PC-9 (cell line): ENCODE data around the gene AQP12B. TPM values are rescaled to one million over a fixed set of nuclear protein-coding genes. Genes with fewer than 3 reads are reported as not detected.

Experiments
- BruUV-seq: library from RNA; stranded (reverse); fragments of 400-500 nt; replicated peaks from 2 replicates; lab custom pipeline; 2021; lab: Mats Ljungman, UMichigan
- CTCF ChIA-PET: fragments of 300-600 bp; sonication (Branson Sonifier 250); formaldehyde crosslinking; loops from one replicate; lab custom pipeline; 2022; ENCODE audit warnings: antibody characterized with exemption; lab: Charles Lee
- POLR2A ChIA-PET: fragments of 300-600 bp; sonication (Branson Sonifier 250); formaldehyde crosslinking; loops from one replicate; lab custom pipeline; 2022; ENCODE audit warnings: antibody characterized with exemption; ENCODE audit not compliant: unreplicated experiment; lab: Charles Lee
- DNase-seq, 2 experiments: peaks; one replicate each; pipeline versions ENCODE4 v3.0.0 to v3.0.0-alpha.2; 2015 to 2022; ENCODE audit warnings: mixed read lengths in 1 of 2
- H2AFZ ChIP-seq: fragments of 200-600 bp; sonication (generic); 2 replicates; pipeline ENCODE4 v1.8.1; 2017; ENCODE audit warnings: antibody characterized with exemption
- H3F3A ChIP-seq: fragments of 200-600 bp; sonication (generic); 2 replicates; pipeline ENCODE4 v1.8.1; 2017; ENCODE audit warnings: antibody characterized with exemption, mild to moderate bottlenecking, low read depth; ENCODE audit not compliant: insufficient read depth
- H3K27ac ChIP-seq: fragments of 200-600 bp; sonication (generic); 2 replicates; pipeline ENCODE4 v1.6.1; 2016; ENCODE audit warnings: mixed run types
- H3K27me3 ChIP-seq: fragments of 200-600 bp; sonication (generic); 2 replicates; pipeline ENCODE4 v1.6.1; 2016; ENCODE audit warnings: low read depth, mixed run types; ENCODE audit not compliant: insufficient read depth
- H3K36me3 ChIP-seq: fragments of 200-600 bp; sonication (generic); 2 replicates; pipeline ENCODE4 v1.6.1; 2016; ENCODE audit warnings: low read depth, mixed run types
- H3K4me1 ChIP-seq: fragments of 200-600 bp; sonication (generic); replicated peaks from 2 replicates; pipeline ENCODE4 v1.6.1; 2016; ENCODE audit warnings: mixed run types; ENCODE audit not compliant: insufficient read depth
- H3K4me2 ChIP-seq: fragments of 200-600 bp; sonication (generic); 2 replicates; pipeline ENCODE4 v1.6.1; 2017; ENCODE audit warnings: mixed run types
- H3K4me3 ChIP-seq: fragments of 200-600 bp; sonication (generic); 2 replicates; pipeline ENCODE4 v1.6.1; 2016; ENCODE audit warnings: mixed run types
- H3K79me2 ChIP-seq: fragments of 200-600 bp; sonication (generic); 2 replicates; pipeline ENCODE4 v1.6.1; 2017; ENCODE audit warnings: low read depth, mixed run types
- H3K9me2 ChIP-seq: fragments of 200-600 bp; sonication (generic); 2 replicates; pipeline ENCODE4 v1.8.1; 2017; ENCODE audit warnings: mild to moderate bottlenecking; ENCODE audit not compliant: insufficient read depth
- H3K9me3 ChIP-seq: fragments of 200-600 bp; sonication (generic); 2 replicates; pipeline ENCODE4 v1.8.1; 2016; ENCODE audit warnings: low read depth; ENCODE audit not compliant: insufficient read depth
- H4K20me1 ChIP-seq: fragments of 200-600 bp; sonication (generic); 2 replicates; pipeline ENCODE4 v1.8.1; 2017; ENCODE audit not compliant: insufficient read depth
- CTCF ChIP-seq: fragments of 200-600 bp; sonication (generic); conservative IDR thresholded peaks from 2 replicates; pipeline ENCODE4 v1.6.1; 2017; ENCODE audit warnings: mixed run types, antibody characterized with exemption, mild to moderate bottlenecking, moderate library complexity
- EZH2 ChIP-seq: fragments of 200-600 bp; sonication (generic); IDR thresholded peaks from 2 replicates; pipeline ENCODE4 v1.8.0; 2017; ENCODE audit warnings: antibody characterized with exemption, low read depth
- intact Hi-C: fragments of 100-400 bp; cut with micrococcal nuclease; formaldehyde crosslinking; loops from one replicate; pipeline ENCODE4 v1.10.0; 2022; ENCODE audit not compliant: unreplicated experiment
- total RNA-seq: library from RNA; stranded (reverse); gene quantifications from 2 replicates; pipeline ENCODE4 v1.2.3, GENCODE V29; 2021

Gene AQP12B
- total RNA-seq, 1 experiment from 2014 or later, result not detected

- H3K27me3 ChIP-seq, result peaks cover 67% of the 10 kb centered on the region
- no peak for TF ChIP-seq EZH2
- no peak for TF ChIP-seq CTCF
- H3K9me2 ChIP-seq, result no peaks in the 10 kb centered on the region
- BruUV-seq, result no TSS peak
- H3K4me1 ChIP-seq, result no peaks in the 10 kb centered on the region
- intact Hi-C loops, result no loop called here
- H3F3A ChIP-seq, result no peaks in the 10 kb centered on the region
- no peak overlapping the region for H2AFZ ChIP-seq
- H3K4me2 ChIP-seq, result no peak overlapping the region
- H4K20me1 ChIP-seq, result no peaks in the 10 kb centered on the region
- H3K36me3 ChIP-seq, result no peaks in the 10 kb centered on the region
- H3K27ac ChIP-seq, result no peak overlapping the region
- ChIA-PET POLR2A (no interaction called here), CTCF (no interaction called here)
- H3K4me3 ChIP-seq, result no peak overlapping the region
- no peak for DNase-seq
- no peaks in the 10 kb centered on the region for H3K79me2 ChIP-seq
- H3K9me3 ChIP-seq, result no peaks in the 10 kb centered on the region
Measured at GRCh38 chr2:240672701-240673190, 9.9 kb downstream of the AQP12B start.

- BruUV-seq, result no TSS peak
- Histone ChIP-seq H3K4me3 (no peak overlapping the region), H3K9me2 (no peaks in the 10 kb centered on the region), H3K27me3 (peaks cover 73% of the 10 kb centered on the region), H2AFZ (no peak overlapping the region), H3K4me1 (no peaks in the 10 kb centered on the region), H3K36me3 (no peaks in the 10 kb centered on the region), H3F3A (no peaks in the 10 kb centered on the region), H3K9me3 (no peaks in the 10 kb centered on the region), H3K27ac (no peak overlapping the region), H3K4me2 (no peak overlapping the region), H3K79me2 (no peaks in the 10 kb centered on the region), H4K20me1 (no peaks in the 10 kb centered on the region)
- no peak for TF ChIP-seq EZH2
- no peak for TF ChIP-seq CTCF
- DNase-seq, result no peak
- ChIA-PET CTCF (no interaction called here), POLR2A (no interaction called here)
- intact Hi-C loops, result no loop called here
Measured at GRCh38 chr2:240672076-240672700, 10.5 kb downstream of the AQP12B start.

GRCh38 chr2:240670950-240671349, 11.7 kb downstream of the AQP12B start:
- no peak for DNase-seq
- H3K27me3 ChIP-seq, result peaks cover 85% of the 10 kb centered on the region
- ChIA-PET CTCF (interaction anchor here (0.7 kb wide), 1 partner anchor 170 kb away, joined by 3 read pairs; no protein-coding TSS in a partner anchor), POLR2A (no interaction called here)
- intact Hi-C loops, result no loop called here
- no peaks in the 10 kb centered on the region for H4K20me1 ChIP-seq
- no TSS peak for BruUV-seq
- TF ChIP-seq CTCF (no peak), EZH2 (no peak)
- H2AFZ ChIP-seq, result no peak overlapping the region
- no peaks in the 10 kb centered on the region for H3K79me2 ChIP-seq
- H3F3A ChIP-seq, result no peaks in the 10 kb centered on the region
- H3K4me3 ChIP-seq, result no peak overlapping the region
- no peak overlapping the region for H3K4me2 ChIP-seq
- H3K9me3 ChIP-seq, result no peaks in the 10 kb centered on the region
- H3K36me3 ChIP-seq, result no peaks in the 10 kb centered on the region
- no peaks in the 10 kb centered on the region for H3K4me1 ChIP-seq
- H3K9me2 ChIP-seq, result no peaks in the 10 kb centered on the region
- H3K27ac ChIP-seq, result no peak overlapping the region
